Measurements from ENCODE around the gene CFAP53. TPM values are rescaled to one million over a fixed set of nuclear protein-coding genes. Genes with fewer than 3 reads are reported as not detected.

CFAP53 gene
- total RNA-seq, 1 experiment from 2014 or later, result 0.15 TPM

GRCh38 chr18:50282521-50283335, 16.4 kb upstream of the CFAP53 start:
- Histone ChIP-seq H4K91ac (ENCODE audit: insufficient read length, low read depth, low read length) (no peak overlapping the region), H4K5ac (ENCODE audit: insufficient read length, low read depth, low read length) (no peak overlapping the region), H2BK15ac (ENCODE audit: low read depth, low read length) (no peak overlapping the region), H2AFZ (ENCODE audit: low read length) (no peak overlapping the region), H3K14ac (ENCODE audit: insufficient read depth, low read length) (no peak overlapping the region), H2BK12ac (ENCODE audit: insufficient read length, low read depth, low read length) (no peak overlapping the region), H3K4me1 (ENCODE audit: insufficient read depth, low read length) (no peaks in the 10 kb centered on the region), H3K9ac (ENCODE audit: extremely low read depth, insufficient read length, low read length) (no peak overlapping the region), H3K27ac (ENCODE audit: insufficient read length, low read depth, low read length) (no peak overlapping the region), H4K8ac (replicated peaks; ENCODE audit: insufficient read length, low read depth, low read length) (no peak overlapping the region), H3K27me3 (ENCODE audit: insufficient read depth, low read length) (no peaks in the 10 kb centered on the region), H3T11ph (ENCODE audit: low read length) (no peak overlapping the region), H3K23ac (ENCODE audit: insufficient read length, low read depth, low read length) (no peak overlapping the region), H3K56ac (ENCODE audit: insufficient read length, low read depth, low read length) (no peak overlapping the region), H3K79me2 (ENCODE audit: insufficient read depth, low read length) (no peaks in the 10 kb centered on the region; the same call in 1 of the 2 replicates), H3K4ac (ENCODE audit: low read depth, low read length) (no peak overlapping the region), H2AK5ac (ENCODE audit: insufficient read length, low read length) (no peak overlapping the region), H2BK20ac (ENCODE audit: low read depth, low read length, poor library complexity, severe bottlenecking) (no peak overlapping the region), H3K9me3 (ENCODE audit: control insufficient read depth, low read depth, low read length) (no peaks in the 10 kb centered on the region), H3K79me1 (ENCODE audit: insufficient read depth, low read depth, low read length, poor library complexity, severe bottlenecking) (no peaks in the 10 kb centered on the region), H4K20me1 (ENCODE audit: control insufficient read depth, insufficient read depth, insufficient read length) (no peaks in the 10 kb centered on the region), H3K4me2 (ENCODE audit: insufficient read depth, insufficient read length, low read length) (no peak overlapping the region), H3K18ac (ENCODE audit: insufficient read length, low read depth, low read length) (no peak overlapping the region), H2BK5ac (ENCODE audit: insufficient read length, low read length) (no peak overlapping the region), H3K23me2 (ENCODE audit: insufficient read length, low read depth, low read length, poor library complexity, severe bottlenecking) (peaks cover 15% of the 10 kb centered on the region), H2BK120ac (ENCODE audit: low read depth, low read length, poor library complexity, severe bottlenecking) (no peak overlapping the region)
- TF ChIP-seq, protein P1, sequence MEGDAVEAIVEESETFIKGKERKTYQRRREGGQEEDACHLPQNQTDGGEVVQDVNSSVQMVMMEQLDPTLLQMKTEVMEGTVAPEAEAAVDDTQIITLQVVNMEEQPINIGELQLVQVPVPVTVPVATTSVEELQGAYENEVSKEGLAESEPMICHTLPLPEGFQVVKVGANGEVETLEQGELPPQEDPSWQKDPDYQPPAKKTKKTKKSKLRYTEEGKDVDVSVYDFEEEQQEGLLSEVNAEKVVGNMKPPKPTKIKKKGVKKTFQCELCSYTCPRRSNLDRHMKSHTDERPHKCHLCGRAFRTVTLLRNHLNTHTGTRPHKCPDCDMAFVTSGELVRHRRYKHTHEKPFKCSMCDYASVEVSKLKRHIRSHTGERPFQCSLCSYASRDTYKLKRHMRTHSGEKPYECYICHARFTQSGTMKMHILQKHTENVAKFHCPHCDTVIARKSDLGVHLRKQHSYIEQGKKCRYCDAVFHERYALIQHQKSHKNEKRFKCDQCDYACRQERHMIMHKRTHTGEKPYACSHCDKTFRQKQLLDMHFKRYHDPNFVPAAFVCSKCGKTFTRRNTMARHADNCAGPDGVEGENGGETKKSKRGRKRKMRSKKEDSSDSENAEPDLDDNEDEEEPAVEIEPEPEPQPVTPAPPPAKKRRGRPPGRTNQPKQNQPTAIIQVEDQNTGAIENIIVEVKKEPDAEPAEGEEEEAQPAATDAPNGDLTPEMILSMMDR (conservative IDR thresholded peaks at IDR 0.05), result no peak
- H3K9me3 Mint-ChIP-seq, result no peaks in the 10 kb centered on the region; a peak in 1 of 5 replicates
- DNase-seq, result no peak
- peak overlapping the region in 1 of 3 experiments; percentile 59; a peak in 1 of 7 replicates for H3K27ac Mint-ChIP-seq
- H3K27me3 Mint-ChIP-seq (ENCODE audit: low read depth), result no peaks in the 10 kb centered on the region
- no CpG with 5 or more reads among the region's 42 CpGs for WGBS (ENCODE audit: extremely low coverage, insufficient read length, low lambda C conversion rate)
- peak overlapping the region; percentile 95 to 98 for H3K4me3 Mint-ChIP-seq
- peaks cover 17 to 24% of the 10 kb centered on the region in 2 experiments for H3K4me1 Mint-ChIP-seq
- H3K36me3 Mint-ChIP-seq (ENCODE audit: insufficient read depth in 1 of 3, low read depth in 3 of 3), result peaks cover 40 to 56% (median 52%) of the 10 kb centered on the region in 3 experiments; a peak in 6 of 7 replicates
